ENCODE measurements around the gene PRKCQ.
"Not testable (repeated sequence)": the region's sequence is repeated elsewhere in the genome, so short reads cannot be mapped to it uniquely, and the experiment has no call there.

Gene PRKCQ

DNA sequence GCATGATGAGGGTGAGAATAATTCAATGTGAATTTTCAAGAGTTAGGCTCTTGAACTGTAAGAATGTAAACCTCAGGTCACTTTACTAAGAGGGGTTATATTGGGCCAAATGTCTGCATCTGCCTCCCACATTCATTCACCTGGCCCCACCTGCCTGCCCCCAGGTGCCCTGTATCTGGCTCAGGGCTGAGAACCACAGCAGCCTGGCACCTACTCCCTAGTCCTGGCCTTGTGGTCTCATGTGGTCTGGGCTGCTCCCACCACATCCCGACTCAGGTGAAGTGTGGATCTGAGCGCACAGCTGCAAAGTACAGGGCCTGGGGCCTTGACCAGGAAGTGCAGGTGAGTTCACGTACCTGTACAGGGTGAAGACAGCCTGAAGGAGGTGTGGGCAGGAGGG, 195.2 kb downstream of the PRKCQ start:
- Histone ChIP-seq H3K4me1 (ENCODE audit: control insufficient read depth, insufficient read depth, low read length) (no peaks in the 10 kb centered on the region), H3K9ac (ENCODE audit: low read depth, low read length) (no peak overlapping the region)

DNA sequence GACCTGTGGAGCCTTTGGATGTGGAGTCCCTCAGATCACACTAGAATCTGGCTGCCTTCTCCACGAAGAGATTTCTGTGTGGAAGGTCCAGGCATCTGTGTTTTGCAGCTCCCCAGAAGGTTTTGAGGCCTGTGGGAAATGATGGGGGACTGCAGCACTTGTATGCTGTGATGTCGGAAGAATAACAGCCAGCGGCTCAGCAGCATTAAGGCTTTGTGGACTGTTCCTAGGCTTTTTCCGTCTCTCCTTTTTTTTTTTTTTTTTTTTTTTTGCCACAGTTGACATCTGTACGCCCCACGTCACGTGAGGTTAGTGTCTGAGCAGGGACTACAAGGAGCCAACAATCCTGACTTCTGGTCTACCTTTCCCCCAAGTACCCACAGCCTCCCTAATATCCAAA, 196.0 kb downstream of the PRKCQ start:
- Histone ChIP-seq H3K9me3 (ENCODE audit: control insufficient read depth, insufficient read depth, low read length) (peaks cover 12% of the 10 kb centered on the region), H3K36me3 (ENCODE audit: control insufficient read depth, insufficient read depth, low read length) (no peaks in the 10 kb centered on the region), H3K4me3 (ENCODE audit: low read depth, low read length) (no peak overlapping the region), H3K9ac (ENCODE audit: low read depth, low read length) (no peak overlapping the region), H3K27me3 (ENCODE audit: control insufficient read depth, insufficient read depth, low read length) (no peaks in the 10 kb centered on the region), H3K4me1 (ENCODE audit: control insufficient read depth, insufficient read depth, low read length) (no peaks in the 10 kb centered on the region)

More for the DNA sequence above, 195.2 kb downstream of the PRKCQ start:
- Histone ChIP-seq H3K4me3 (ENCODE audit: low read depth, low read length) (no peak overlapping the region), H3K9me3 (ENCODE audit: control insufficient read depth, insufficient read depth, low read length) (peaks cover 10% of the 10 kb centered on the region), H3K27me3 (ENCODE audit: control insufficient read depth, insufficient read depth, low read length) (no peaks in the 10 kb centered on the region), H3K36me3 (ENCODE audit: control insufficient read depth, insufficient read depth, low read length) (no peaks in the 10 kb centered on the region)

DNA sequence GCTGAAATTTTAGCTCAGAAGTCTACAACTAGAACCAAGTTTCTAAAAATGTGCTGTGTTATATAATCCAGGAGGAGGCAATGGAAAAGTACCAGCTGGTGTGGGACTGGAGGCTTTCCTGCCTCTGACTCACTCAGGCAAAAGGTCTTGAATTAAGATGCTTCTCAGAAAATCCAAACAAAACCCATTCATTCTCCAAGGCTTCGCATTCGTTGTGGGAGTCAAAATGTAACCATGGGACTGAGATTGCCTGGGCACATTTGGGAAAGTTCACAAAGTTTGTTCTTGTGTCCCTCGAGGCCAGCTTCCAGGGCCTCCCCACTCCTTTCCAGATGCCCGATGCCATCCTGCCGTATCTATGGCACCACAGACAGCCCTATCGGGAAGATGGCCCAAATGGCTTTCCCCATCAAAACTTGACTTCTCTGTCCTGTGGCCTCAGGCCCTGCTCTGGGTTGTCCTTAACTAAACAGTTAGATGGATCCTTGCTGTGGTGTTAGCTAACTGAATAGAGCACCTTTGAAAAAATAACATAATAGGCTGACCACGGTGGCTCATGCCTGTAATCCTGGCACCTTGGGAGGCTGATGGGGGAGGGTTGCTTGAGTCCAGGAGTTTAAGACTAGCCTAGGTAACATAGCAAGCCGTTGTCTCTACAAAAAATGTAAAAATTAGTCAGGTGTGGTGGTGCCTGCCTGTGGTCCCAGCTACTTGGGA, 196.8 kb downstream of the PRKCQ start:
- no peaks in the 10 kb centered on the region for H3K27me3 ChIP-seq (ENCODE audit: control insufficient read depth, insufficient read depth, low read length)
- peaks cover 12% of the 10 kb centered on the region for H3K9me3 ChIP-seq (ENCODE audit: control insufficient read depth, insufficient read depth, low read length)
- no peak overlapping the region for H3K9ac ChIP-seq (ENCODE audit: low read depth, low read length)
- no peaks in the 10 kb centered on the region for H3K4me1 ChIP-seq (ENCODE audit: control insufficient read depth, insufficient read depth, low read length)
- H3K4me3 ChIP-seq (ENCODE audit: low read depth, low read length) = no peak overlapping the region
- no peaks in the 10 kb centered on the region for H3K36me3 ChIP-seq (ENCODE audit: control insufficient read depth, insufficient read depth, low read length)

DNA sequence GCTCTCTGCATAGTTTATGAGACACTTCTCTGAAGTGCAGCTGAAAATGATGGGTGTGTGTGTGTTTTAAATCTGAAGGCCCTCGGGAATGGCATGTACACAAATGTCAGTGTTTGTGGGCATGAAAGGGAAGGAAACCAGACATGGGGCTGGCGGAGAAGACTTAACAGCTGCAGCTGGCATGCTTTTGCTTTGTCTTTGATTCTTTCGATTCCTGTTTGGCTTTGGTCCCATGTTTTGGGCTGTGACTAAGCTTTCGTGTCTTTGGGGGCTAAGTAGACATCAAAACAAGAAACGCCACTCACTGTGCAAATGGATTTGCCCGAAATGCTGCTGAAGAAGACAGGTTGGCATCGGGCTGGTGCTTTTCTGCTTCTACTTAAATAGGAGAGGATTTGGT, 198.0 kb downstream of the PRKCQ start:
- peaks cover 12% of the 10 kb centered on the region for H3K9me3 ChIP-seq (ENCODE audit: control insufficient read depth, insufficient read depth, low read length)
- H3K27me3 ChIP-seq (ENCODE audit: control insufficient read depth, insufficient read depth, low read length) = no peaks in the 10 kb centered on the region
- no peaks in the 10 kb centered on the region for H3K36me3 ChIP-seq (ENCODE audit: control insufficient read depth, insufficient read depth, low read length)
- H3K9ac ChIP-seq (ENCODE audit: low read depth, low read length) = no peak overlapping the region
- H3K4me1 ChIP-seq (ENCODE audit: control insufficient read depth, insufficient read depth, low read length) = no peaks in the 10 kb centered on the region
- H3K4me3 ChIP-seq (ENCODE audit: low read depth, low read length) = no peak overlapping the region

DNA sequence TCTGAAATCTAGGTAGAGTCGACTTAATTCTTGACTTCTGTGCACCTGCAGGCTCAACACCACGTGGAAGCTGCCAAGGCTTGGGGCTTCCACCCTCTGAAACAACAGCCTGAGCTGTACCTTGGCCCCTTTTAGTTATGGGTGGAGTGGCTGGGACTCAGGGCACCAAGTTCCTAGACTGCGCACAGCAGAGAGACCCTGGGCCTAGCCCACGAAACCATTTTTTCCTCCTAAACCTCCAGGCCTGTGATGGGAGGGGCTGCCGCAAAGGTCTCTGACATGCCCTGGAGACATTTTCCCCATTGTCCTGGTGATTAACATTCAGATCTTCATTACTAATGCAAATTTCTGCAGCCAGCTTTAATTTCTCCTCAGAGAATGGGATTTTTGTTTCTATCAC, 199.6 kb downstream of the PRKCQ start:
- H3K27me3 ChIP-seq (ENCODE audit: control insufficient read depth, insufficient read depth, low read length); H3K4me3 ChIP-seq (ENCODE audit: low read depth, low read length); H3K4me1 ChIP-seq (ENCODE audit: control insufficient read depth, insufficient read depth, low read length); H3K9ac ChIP-seq (ENCODE audit: low read depth, low read length); H3K36me3 ChIP-seq (ENCODE audit: control insufficient read depth, insufficient read depth, low read length): not testable (repeated sequence)
- peaks cover 12% of the 10 kb centered on the region for H3K9me3 ChIP-seq (ENCODE audit: control insufficient read depth, insufficient read depth, low read length)

DNA sequence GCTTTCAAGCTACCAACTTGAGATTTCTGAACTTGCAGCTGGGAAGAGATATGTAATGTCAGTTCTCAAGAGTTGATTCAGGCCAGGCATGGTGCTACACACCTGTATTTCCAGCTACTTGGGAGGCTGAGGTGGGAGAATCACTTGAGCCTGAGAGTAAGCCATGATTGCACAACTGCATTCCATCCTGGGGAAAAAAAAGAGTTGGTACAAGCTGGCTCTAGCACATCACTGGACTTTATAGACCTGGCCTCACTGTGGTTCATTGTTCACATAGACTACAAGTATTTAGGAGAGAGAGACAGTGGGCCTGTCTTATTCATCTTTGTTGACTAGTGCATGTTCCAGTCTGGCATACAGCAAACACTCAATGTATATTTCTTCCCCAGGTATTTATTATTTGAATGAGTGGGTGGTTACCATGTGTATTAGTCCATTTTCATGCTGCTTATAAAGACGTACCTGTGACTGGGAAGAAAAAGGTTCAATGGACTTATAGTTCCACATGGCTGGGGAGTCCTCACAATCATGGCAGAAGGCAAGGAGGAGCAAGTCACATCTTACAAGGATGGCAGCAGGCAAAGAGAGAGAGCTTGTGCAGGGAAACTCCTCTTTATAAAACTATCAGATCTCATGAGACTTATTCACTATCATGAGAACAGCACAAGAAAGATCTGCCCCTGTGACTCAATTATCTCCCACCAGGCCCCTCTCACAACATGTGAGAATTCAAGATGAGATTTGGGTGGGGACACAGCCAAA, 200.9 kb downstream of the PRKCQ start:
- H3K9ac ChIP-seq (ENCODE audit: low read depth, low read length) = no peak overlapping the region
- peaks cover 12% of the 10 kb centered on the region for H3K9me3 ChIP-seq (ENCODE audit: control insufficient read depth, insufficient read depth, low read length)
- H3K27me3 ChIP-seq (ENCODE audit: control insufficient read depth, insufficient read depth, low read length) = no peaks in the 10 kb centered on the region
- H3K36me3 ChIP-seq (ENCODE audit: control insufficient read depth, insufficient read depth, low read length) = no peaks in the 10 kb centered on the region
- H3K4me1 ChIP-seq (ENCODE audit: control insufficient read depth, insufficient read depth, low read length) = no peaks in the 10 kb centered on the region
- H3K4me3 ChIP-seq (ENCODE audit: low read depth, low read length) = no peak overlapping the region

Data from iPS-15b (cell line).